Measurements from ENCODE around the gene MAPK4.

DNA sequence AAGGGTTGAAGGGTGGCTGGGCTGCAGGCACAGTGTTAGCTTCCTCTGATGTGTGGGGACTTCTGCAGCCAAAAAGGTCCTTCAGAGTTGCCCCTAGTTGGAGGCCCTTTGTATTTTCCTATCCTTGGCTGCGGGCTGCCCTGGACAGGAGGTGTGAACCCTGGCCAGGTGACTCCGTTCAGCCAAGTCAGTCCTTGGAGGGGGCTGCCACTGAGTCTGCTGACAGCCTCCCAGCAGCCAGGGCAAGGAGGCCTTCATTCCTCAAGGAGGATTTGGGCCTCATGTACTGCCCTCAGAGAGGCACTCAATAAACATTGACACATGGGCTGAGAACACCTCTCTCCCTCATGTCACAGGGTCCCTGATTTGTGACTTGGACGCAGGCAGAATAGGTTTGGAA lies 62.4 kb downstream of the MAPK4 start:
- TF ChIP-seq, protein P1, sequence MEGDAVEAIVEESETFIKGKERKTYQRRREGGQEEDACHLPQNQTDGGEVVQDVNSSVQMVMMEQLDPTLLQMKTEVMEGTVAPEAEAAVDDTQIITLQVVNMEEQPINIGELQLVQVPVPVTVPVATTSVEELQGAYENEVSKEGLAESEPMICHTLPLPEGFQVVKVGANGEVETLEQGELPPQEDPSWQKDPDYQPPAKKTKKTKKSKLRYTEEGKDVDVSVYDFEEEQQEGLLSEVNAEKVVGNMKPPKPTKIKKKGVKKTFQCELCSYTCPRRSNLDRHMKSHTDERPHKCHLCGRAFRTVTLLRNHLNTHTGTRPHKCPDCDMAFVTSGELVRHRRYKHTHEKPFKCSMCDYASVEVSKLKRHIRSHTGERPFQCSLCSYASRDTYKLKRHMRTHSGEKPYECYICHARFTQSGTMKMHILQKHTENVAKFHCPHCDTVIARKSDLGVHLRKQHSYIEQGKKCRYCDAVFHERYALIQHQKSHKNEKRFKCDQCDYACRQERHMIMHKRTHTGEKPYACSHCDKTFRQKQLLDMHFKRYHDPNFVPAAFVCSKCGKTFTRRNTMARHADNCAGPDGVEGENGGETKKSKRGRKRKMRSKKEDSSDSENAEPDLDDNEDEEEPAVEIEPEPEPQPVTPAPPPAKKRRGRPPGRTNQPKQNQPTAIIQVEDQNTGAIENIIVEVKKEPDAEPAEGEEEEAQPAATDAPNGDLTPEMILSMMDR (IDR thresholded peaks at IDR 0.05; ENCODE audit: insufficient read depth, low read length) = no peak
- TF ChIP-seq POLR2AphosphoS5 (IDR thresholded peaks at IDR 0.05; ENCODE audit: low read depth) = no peak
- TF ChIP-seq, protein P2, sequence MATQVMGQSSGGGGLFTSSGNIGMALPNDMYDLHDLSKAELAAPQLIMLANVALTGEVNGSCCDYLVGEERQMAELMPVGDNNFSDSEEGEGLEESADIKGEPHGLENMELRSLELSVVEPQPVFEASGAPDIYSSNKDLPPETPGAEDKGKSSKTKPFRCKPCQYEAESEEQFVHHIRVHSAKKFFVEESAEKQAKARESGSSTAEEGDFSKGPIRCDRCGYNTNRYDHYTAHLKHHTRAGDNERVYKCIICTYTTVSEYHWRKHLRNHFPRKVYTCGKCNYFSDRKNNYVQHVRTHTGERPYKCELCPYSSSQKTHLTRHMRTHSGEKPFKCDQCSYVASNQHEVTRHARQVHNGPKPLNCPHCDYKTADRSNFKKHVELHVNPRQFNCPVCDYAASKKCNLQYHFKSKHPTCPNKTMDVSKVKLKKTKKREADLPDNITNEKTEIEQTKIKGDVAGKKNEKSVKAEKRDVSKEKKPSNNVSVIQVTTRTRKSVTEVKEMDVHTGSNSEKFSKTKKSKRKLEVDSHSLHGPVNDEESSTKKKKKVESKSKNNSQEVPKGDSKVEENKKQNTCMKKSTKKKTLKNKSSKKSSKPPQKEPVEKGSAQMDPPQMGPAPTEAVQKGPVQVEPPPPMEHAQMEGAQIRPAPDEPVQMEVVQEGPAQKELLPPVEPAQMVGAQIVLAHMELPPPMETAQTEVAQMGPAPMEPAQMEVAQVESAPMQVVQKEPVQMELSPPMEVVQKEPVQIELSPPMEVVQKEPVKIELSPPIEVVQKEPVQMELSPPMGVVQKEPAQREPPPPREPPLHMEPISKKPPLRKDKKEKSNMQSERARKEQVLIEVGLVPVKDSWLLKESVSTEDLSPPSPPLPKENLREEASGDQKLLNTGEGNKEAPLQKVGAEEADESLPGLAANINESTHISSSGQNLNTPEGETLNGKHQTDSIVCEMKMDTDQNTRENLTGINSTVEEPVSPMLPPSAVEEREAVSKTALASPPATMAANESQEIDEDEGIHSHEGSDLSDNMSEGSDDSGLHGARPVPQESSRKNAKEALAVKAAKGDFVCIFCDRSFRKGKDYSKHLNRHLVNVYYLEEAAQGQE (IDR thresholded peaks at IDR 0.05; ENCODE audit: insufficient replicate concordance, low read depth) = no peak
- TF ChIP-seq GABPA (IDR thresholded peaks at IDR 0.05; ENCODE audit: low read depth) = no peak
- TF ChIP-seq SPI1 (IDR thresholded peaks at IDR 0.05; ENCODE audit: borderline replicate concordance, low read depth) = no peak
